Endothelial cell of umbilical vein (primary cell): ENCODE data around the gene TPRA1. TPM values are rescaled to one million over a fixed set of nuclear protein-coding genes. Genes with fewer than 3 reads are reported as not detected.

ENCODE experiments used
- BruUV-seq: library from RNA; stranded (reverse); fragments of 400-500 nt; replicated peaks from 2 replicates; lab custom pipeline; 2021; lab: Mats Ljungman, UMichigan
- CTCF ChIA-PET: fragments of 300-600, 350-600 bp; sonication (Branson Sonifier 250); formaldehyde crosslinking; loops from one replicate; lab custom pipeline; 2021; ENCODE audit warnings: antibody characterized with exemption, inconsistent platforms; lab: Charles Lee
- POLR2A ChIA-PET: fragments of 300-600, 350-600 bp; sonication (Branson Sonifier 250); formaldehyde crosslinking; loops from one replicate; lab custom pipeline; 2021; ENCODE audit warnings: antibody characterized with exemption, inconsistent platforms; lab: Charles Lee
- DNase-seq: peaks from one replicate; pipeline ENCODE4 v3.0.0-alpha.2; 2011; ENCODE audit warnings: low read depth, low spot score
- FAIRE-seq: peaks from 2 replicates; lab custom pipeline; 2011; peaks lifted over from hg19 to GRCh38; lab: Jason Lieb, UNC
- H2AFZ ChIP-seq: 2 replicates; pipeline ENCODE4 v1.6.0; 2012; ENCODE audit warnings: low read depth, low read length, control low read depth, inconsistent platforms
- H3K27ac ChIP-seq: 2 replicates; pipeline ENCODE4 v1.5.1; 2011; ENCODE audit warnings: low read depth, mild to moderate bottlenecking, control low read depth, low read length, moderate library complexity; ENCODE audit not compliant: insufficient read depth
- H3K27me3 ChIP-seq, 2 experiments: 2 replicates each; pipeline versions ENCODE4 v1.6.0 to v1.6.1; 2011; ENCODE audit warnings: low read length in 2 of 2, mixed read lengths in 1 of 2; ENCODE audit not compliant: control insufficient read depth in 2 of 2, insufficient read depth in 2 of 2
- H3K36me3 ChIP-seq, 2 experiments: 2 replicates in 1 of 2; 3 replicates in 1 of 2; pipeline ENCODE4 v1.5.1; 2011; ENCODE audit warnings: low read length in 2 of 2, mild to moderate bottlenecking in 1 of 2, moderate library complexity in 1 of 2; ENCODE audit not compliant: control insufficient read depth in 2 of 2, insufficient read depth in 2 of 2; ENCODE audit errors: extremely low read depth in 1 of 2
- H3K4me1 ChIP-seq: 3 replicates; pipeline ENCODE4 v1.5.1; 2011; ENCODE audit warnings: mild to moderate bottlenecking, low read length; ENCODE audit not compliant: control insufficient read depth, insufficient read depth; ENCODE audit errors: extremely low read depth
- H3K4me2 ChIP-seq: 2 replicates; pipeline ENCODE4 v1.6.1; 2011; ENCODE audit warnings: low read length, control low read depth, mixed read lengths; ENCODE audit not compliant: insufficient read depth
- H3K4me3 ChIP-seq, 3 experiments: fragments of 200-600 bp in 1 of 3; sonication (generic), shearing (Covaris generic) in 1 of 3; replicated peaks in 1 of 3; 2 replicates each; pipeline ENCODE4 v1.5.1; 2011 to 2016; ENCODE audit warnings: control low read depth in 3 of 3, low read length in 3 of 3, mild to moderate bottlenecking in 2 of 3, inconsistent platforms in 1 of 3, low read depth in 1 of 3, moderate library complexity in 1 of 3; ENCODE audit not compliant: insufficient read depth in 1 of 3
- H3K79me2 ChIP-seq: 2 replicates; pipeline ENCODE4 v1.6.0; 2012; ENCODE audit warnings: low read length, inconsistent platforms; ENCODE audit not compliant: control insufficient read depth, insufficient read depth
- H3K9ac ChIP-seq: replicated peaks from 2 replicates; pipeline ENCODE3; 2011; ENCODE audit warnings: low read length, control low read depth; ENCODE audit not compliant: insufficient read depth; ENCODE audit errors: extremely low read depth
- H3K9me1 ChIP-seq: replicated peaks from 3 replicates; pipeline ENCODE4 v1.6.0; 2011; ENCODE audit warnings: mild to moderate bottlenecking, low read length; ENCODE audit not compliant: control insufficient read depth, insufficient read depth; ENCODE audit errors: extremely low read depth
- H3K9me3 ChIP-seq: replicated peaks from 2 replicates; pipeline ENCODE4 v1.5.1; 2012; ENCODE audit warnings: low read length, inconsistent platforms; ENCODE audit not compliant: control insufficient read depth, insufficient read depth
- H4K20me1 ChIP-seq: replicated peaks from 2 replicates; pipeline ENCODE3; 2011; ENCODE audit warnings: mild to moderate bottlenecking, low read length; ENCODE audit not compliant: control insufficient read depth, insufficient read depth; ENCODE audit errors: extremely low read depth
- EZH2 ChIP-seq: IDR thresholded peaks from 2 replicates; pipeline ENCODE4 v1.6.1; 2012; ENCODE audit warnings: borderline replicate concordance, low read depth, mild to moderate bottlenecking, moderate library complexity, low read length, inconsistent platforms; ENCODE audit not compliant: severe bottlenecking
- FOS ChIP-seq: IDR thresholded peaks from 2 replicates; pipeline ENCODE4 v1.6.1; 2011; ENCODE audit warnings: mild to moderate bottlenecking, low read length, moderate library complexity, borderline replicate concordance; ENCODE audit not compliant: insufficient read depth
- GATA2 ChIP-seq: IDR thresholded peaks from 2 replicates; pipeline ENCODE4 v1.7.0; 2011; ENCODE audit warnings: low read depth, mild to moderate bottlenecking, moderate library complexity, mixed read lengths, low read length; ENCODE audit not compliant: insufficient read length, insufficient read depth
- JUN ChIP-seq: IDR thresholded peaks from 2 replicates; pipeline ENCODE4 v1.6.1; 2011; ENCODE audit warnings: borderline replicate concordance, low read depth; ENCODE audit not compliant: insufficient read length, insufficient read depth
- MYC ChIP-seq: IDR thresholded peaks from one replicate; pipeline ENCODE4 v1.6.1; 2011; ENCODE audit warnings: mild to moderate bottlenecking, low read depth, low read length
- POLR2A ChIP-seq: IDR thresholded peaks from 2 replicates; pipeline ENCODE4 v1.6.1; 2012; ENCODE audit warnings: low read depth, mild to moderate bottlenecking, control low read depth, low read length
- POLR2AphosphoS5 ChIP-seq: IDR thresholded peaks from 2 replicates; pipeline ENCODE4 v1.6.1; 2012; ENCODE audit warnings: low read depth, mild to moderate bottlenecking, control low read depth, low read length, moderate library complexity; ENCODE audit not compliant: insufficient read depth
- dilution Hi-C: fragments of 300-500 bp; cut with MboI; formaldehyde crosslinking; loops from one replicate; pipeline ENCODE4 v1.15.0; 2019; ENCODE audit warnings: low sequenced_read_pairs; ENCODE audit not compliant: extremely low pct_ligation_motif_present
- intact Hi-C: fragments of 100-400 bp; cut with micrococcal nuclease; formaldehyde crosslinking; loops from one replicate; pipeline ENCODE4 v1.10.0; 2022
- polyA plus RNA-seq, 4 experiments: library from polyadenylated mRNA; depleted of rRNA in 3 of 4; stranded (reverse) in 3 of 4; unstranded in 1 of 4; fragments of >200 nt; gene quantifications; 2 replicates each; pipeline versions ENCODE4 v1.2.1 to v1.2.3, GENCODE V29; 2011 to 2012; ENCODE audit warnings: missing spikeins in 1 of 4
- total RNA-seq: library from RNA; stranded (reverse); gene quantifications from 2 replicates; pipeline ENCODE4 v1.2.3, GENCODE V29; 2021
- TF ChIP-seq, protein P1 (sequence below): IDR thresholded peaks from 2 replicates; pipeline ENCODE4 v1.6.1; 2011; ENCODE audit not compliant: insufficient read depth, insufficient read length
- TF ChIP-seq, protein P2 (sequence below), 2 donors: IDR thresholded peaks; 1 replicate in 1 of 2; 2 replicates in 1 of 2; pipeline ENCODE4 v1.5.1; 2011; ENCODE audit warnings: low read length in 2 of 2, mild to moderate bottlenecking in 2 of 2, moderate library complexity in 2 of 2, control low read depth in 1 of 2, inconsistent platforms in 1 of 2, low read depth in 1 of 2; ENCODE audit not compliant: insufficient read depth in 1 of 2; ENCODE audit errors: extremely low read depth in 1 of 2

Gene TPRA1
- total and polyA plus RNA-seq, 2 donors (not counting 3 experiments of a cell fraction or from before 2014, with no cell fraction given) = 34.3 to 58.0 TPM

DNA sequence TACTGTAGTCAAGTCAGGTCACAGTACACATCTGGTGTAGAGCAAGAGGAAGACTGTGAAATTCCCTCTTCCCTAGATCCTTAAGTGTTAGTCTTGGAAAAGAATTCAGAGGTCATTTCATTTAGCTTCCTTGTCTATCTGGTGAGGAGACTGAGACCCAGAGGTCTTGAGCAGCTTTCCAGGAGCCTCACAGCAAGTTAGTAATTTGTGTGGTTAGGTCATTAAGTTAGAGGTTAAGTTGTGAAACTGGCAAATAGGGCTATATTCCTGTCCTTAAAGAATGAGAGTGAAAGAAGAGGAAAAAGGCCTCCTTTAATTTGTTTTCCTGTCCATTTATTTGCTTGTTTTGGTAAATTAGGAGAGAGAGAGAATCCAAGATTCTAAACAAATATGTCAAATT is 47.4 kb upstream of the TPRA1 start:
- H3K4me1 ChIP-seq = no peaks in the 10 kb centered on the region
- no TSS peak for BruUV-seq
- POLR2A ChIA-PET = no interaction called here
- no peak overlapping the region for H2AFZ ChIP-seq
- H3K9me1 ChIP-seq = no peaks in the 10 kb centered on the region
- H3K4me3 ChIP-seq = no peak overlapping the region
- TF ChIP-seq EZH2 (no peak), FOS (no peak), POLR2AphosphoS5 (no peak), GATA2 (no peak), POLR2A (no peak), JUN (no peak), MYC (no peak)
- TF ChIP-seq, protein P1, sequence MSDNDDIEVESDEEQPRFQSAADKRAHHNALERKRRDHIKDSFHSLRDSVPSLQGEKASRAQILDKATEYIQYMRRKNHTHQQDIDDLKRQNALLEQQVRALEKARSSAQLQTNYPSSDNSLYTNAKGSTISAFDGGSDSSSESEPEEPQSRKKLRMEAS = no peak
- TF ChIP-seq, protein P2, sequence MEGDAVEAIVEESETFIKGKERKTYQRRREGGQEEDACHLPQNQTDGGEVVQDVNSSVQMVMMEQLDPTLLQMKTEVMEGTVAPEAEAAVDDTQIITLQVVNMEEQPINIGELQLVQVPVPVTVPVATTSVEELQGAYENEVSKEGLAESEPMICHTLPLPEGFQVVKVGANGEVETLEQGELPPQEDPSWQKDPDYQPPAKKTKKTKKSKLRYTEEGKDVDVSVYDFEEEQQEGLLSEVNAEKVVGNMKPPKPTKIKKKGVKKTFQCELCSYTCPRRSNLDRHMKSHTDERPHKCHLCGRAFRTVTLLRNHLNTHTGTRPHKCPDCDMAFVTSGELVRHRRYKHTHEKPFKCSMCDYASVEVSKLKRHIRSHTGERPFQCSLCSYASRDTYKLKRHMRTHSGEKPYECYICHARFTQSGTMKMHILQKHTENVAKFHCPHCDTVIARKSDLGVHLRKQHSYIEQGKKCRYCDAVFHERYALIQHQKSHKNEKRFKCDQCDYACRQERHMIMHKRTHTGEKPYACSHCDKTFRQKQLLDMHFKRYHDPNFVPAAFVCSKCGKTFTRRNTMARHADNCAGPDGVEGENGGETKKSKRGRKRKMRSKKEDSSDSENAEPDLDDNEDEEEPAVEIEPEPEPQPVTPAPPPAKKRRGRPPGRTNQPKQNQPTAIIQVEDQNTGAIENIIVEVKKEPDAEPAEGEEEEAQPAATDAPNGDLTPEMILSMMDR (IDR thresholded peaks at IDR 0.05; ENCODE audit: extremely low read depth in 1 of 2, insufficient read depth in 1 of 2, low read depth in 1 of 2, low read length in 2 of 2) = no peak
- no peak for DNase-seq
- no peaks in the 10 kb centered on the region for H3K36me3 ChIP-seq
- no peak overlapping the region for H3K9ac ChIP-seq
- intact Hi-C loops = no loop called here
- FAIRE-seq = no peak
- dilution Hi-C loops = no loop called here
- peaks cover 2 to 10% of the 10 kb centered on the region in 2 experiments for H3K27me3 ChIP-seq
- no peak overlapping the region for H3K4me2 ChIP-seq
- no peak overlapping the region for H3K27ac ChIP-seq
- CTCF ChIA-PET = interaction anchor here (0.6 kb wide), 1 partner anchor 10 kb away, joined by 3 read pairs; no protein-coding TSS in a partner anchor
- no peaks in the 10 kb centered on the region for H3K79me2 ChIP-seq
- H4K20me1 ChIP-seq = no peaks in the 10 kb centered on the region
- no peaks in the 10 kb centered on the region for H3K9me3 ChIP-seq
